ENCODE results near the gene CCNK. TPM values are rescaled to one million over a fixed set of nuclear protein-coding genes. Genes with fewer than 3 reads are reported as not detected.

CCNK gene
- total and polyA plus RNA-seq, 2 of the 13 experiments (the other 11 are each of a cell fraction or from before 2014, with no cell fraction given) = 4.9 to 9.7 TPM

GRCh38 chr14:99552572-99553216 is 71.5 kb downstream of the CCNK start (continued):
- peak; percentile 53 for TF ChIP-seq CTCF (CRISPR knock-in tag; IDR thresholded peaks at IDR 0.05)
- no peak for TF ChIP-seq TAF15 (IDR thresholded peaks at IDR 0.05; ENCODE audit: low read depth, low read length, poor library complexity, severe bottlenecking)
- no peak for TF ChIP-seq NFATC3 (CRISPR knock-in tag; IDR thresholded peaks at IDR 0.05)
- TF ChIP-seq PITX1 (CRISPR knock-in tag; IDR thresholded peaks at IDR 0.05) = peak; percentile 95
- TF ChIP-seq FOXP1 (IDR thresholded peaks at IDR 0.05) = no peak
- peak; percentile 84 for TF ChIP-seq FOXP1 (CRISPR knock-in tag; IDR thresholded peaks at IDR 0.05)
- no peak for TF ChIP-seq TCF12 (IDR thresholded peaks at IDR 0.05)
- TF ChIP-seq TCF12 (CRISPR knock-in tag; IDR thresholded peaks at IDR 0.05) = peak; percentile 97
- TF ChIP-seq PLSCR1 (CRISPR knock-in tag; IDR thresholded peaks at IDR 0.05; ENCODE audit: borderline replicate concordance) = no peak
- TF ChIP-seq SALL2 (CRISPR knock-in tag; IDR thresholded peaks at IDR 0.05) = peak; percentile 61; the same call in 1 of the 2 replicates
- no peak for TF ChIP-seq FOXA1 (IDR thresholded peaks at IDR 0.05)
- TF ChIP-seq FOXA1 (CRISPR knock-in tag; IDR thresholded peaks at IDR 0.05) = peak; percentile 44
- 0 out of 2 replicates have a peak, but pooled peaks have one; percentile 68 for TF ChIP-seq ATF5 (CRISPR knock-in tag; IDR thresholded peaks at IDR 0.05; ENCODE audit: low read depth)
- TF ChIP-seq ARNT2 (CRISPR knock-in tag; IDR thresholded peaks at IDR 0.05; ENCODE audit: low read depth) = peak; percentile 56; the same call in 1 of the 2 replicates
- peak; percentile 82 for TF ChIP-seq ZHX1 (CRISPR knock-in tag; IDR thresholded peaks at IDR 0.05; ENCODE audit: low read depth)
- TF ChIP-seq ZFAT (CRISPR knock-in tag; conservative IDR thresholded peaks at IDR 0.05) = no peak
- TF ChIP-seq DDIT3 (CRISPR knock-in tag; IDR thresholded peaks at IDR 0.05) = no peak
- TF ChIP-seq ZXDC (CRISPR knock-in tag; IDR thresholded peaks at IDR 0.05) = peak; percentile 79
- TF ChIP-seq ARHGAP35 (CRISPR knock-in tag; IDR thresholded peaks at IDR 0.05; ENCODE audit: borderline replicate concordance) = peak; percentile 44; the same call in 1 of the 2 replicates
- TF ChIP-seq SRSF9 (IDR thresholded peaks at IDR 0.05; ENCODE audit: borderline replicate concordance, insufficient read depth, low read depth, low read length, poor library complexity, severe bottlenecking) = no peak

Data from HepG2 (cell line).